K562 (cell line): ENCODE measurements around the gene ADGRG1.

Experiments used
- CBX8 ChIP-seq: fragments of 200-600 bp; sonication (generic); IDR thresholded peaks from 2 replicates; pipeline ENCODE4 v1.6.1; 2012; ENCODE audit warnings: borderline replicate concordance, mixed run types, low read depth, mild to moderate bottlenecking, moderate library complexity, mixed read lengths, low read length, control low read depth, inconsistent platforms; ENCODE audit not compliant: poor library complexity, severe bottlenecking; ENCODE audit errors: extremely low read depth
- ELF4 ChIP-seq: fragments of 450-650 bp; formaldehyde crosslinking; IDR thresholded peaks from 2 replicates; pipeline ENCODE4 v1.4.0; 2022; ENCODE audit warnings: missing genetic modification characterization
- ESRRA ChIP-seq: fragments of 450-650 bp; IDR thresholded peaks from 2 replicates; pipeline ENCODE4 v1.6.1; 2014; ENCODE audit warnings: low read depth, mild to moderate bottlenecking, moderate library complexity, borderline replicate concordance
- FOXK1 ChIP-seq: sonication (generic); formaldehyde crosslinking; IDR thresholded peaks from 2 replicates; pipeline ENCODE4 v1.8.0; 2022; ENCODE audit warnings: missing genetic modification reagents, mild to moderate bottlenecking, borderline replicate concordance
- IRF2 ChIP-seq: sonication (generic); formaldehyde crosslinking; IDR thresholded peaks from 2 replicates; pipeline ENCODE4 v1.8.1; 2022; ENCODE audit warnings: mild to moderate bottlenecking, missing genetic modification reagents
- JUNB ChIP-seq: fragments of 450-650 bp; formaldehyde crosslinking; conservative IDR thresholded peaks from 2 replicates; pipeline ENCODE4 v1.4.0; 2020; ENCODE audit warnings: mild to moderate bottlenecking
- NFIC ChIP-seq: fragments of 450-650 bp; IDR thresholded peaks from 2 replicates; pipeline ENCODE4 v1.6.1; 2017; ENCODE audit warnings: mild to moderate bottlenecking, inconsistent platforms
- TOE1 ChIP-seq, 2 experiments: fragments of 450-650 bp in 1 of 2; sonication (generic) in 1 of 2; formaldehyde crosslinking in 1 of 2; IDR thresholded peaks; 2 replicates each; pipeline versions ENCODE4 v1.7.1 to v1.8.0; 2016 to 2022; ENCODE audit warnings: borderline replicate concordance in 2 of 2, mild to moderate bottlenecking in 2 of 2, antibody characterized with exemption in 1 of 2, inconsistent platforms in 1 of 2, low read depth in 1 of 2, missing genetic modification reagents in 1 of 2, moderate library complexity in 1 of 2
- ZFP1 ChIP-seq: fragments of 450-650 bp; formaldehyde crosslinking; IDR thresholded peaks from 2 replicates; pipeline ENCODE4 v1.4.0; 2020; ENCODE audit warnings: mild to moderate bottlenecking, mixed read lengths
- ZNF551 ChIP-seq: fragments of 250-450 bp; sonication (Bioruptor Pico); IDR thresholded peaks from 2 replicates; pipeline ENCODE4 v1.5.0; 2021; ENCODE audit warnings: mild to moderate bottlenecking, moderate library complexity
- ZSCAN29 ChIP-seq: fragments of 450-650 bp; IDR thresholded peaks from 2 replicates; pipeline ENCODE4 v1.6.1; 2017
- TF ChIP-seq, protein P1 (sequence below): fragments of 450-650 bp; formaldehyde crosslinking; IDR thresholded peaks from 2 replicates; pipeline ENCODE4 v1.4.0; 2020; ENCODE audit warnings: mild to moderate bottlenecking, moderate library complexity
- TF ChIP-seq, protein P2 (sequence below): fragments of 250-450 bp; sonication (Bioruptor Pico); IDR thresholded peaks from 2 replicates; pipeline ENCODE4 v1.8.0; 2022; ENCODE audit warnings: moderate library complexity, mild to moderate bottlenecking, inconsistent platforms
- TF ChIP-seq, protein P3 (sequence below), 3 experiments: IDR thresholded peaks in 2 of 3; conservative IDR thresholded peaks in 1 of 3; 2 replicates each; pipeline ENCODE4 v1.5.1; 2011 to 2012; ENCODE audit warnings: low read length in 3 of 3, mild to moderate bottlenecking in 3 of 3, control low read depth in 2 of 3, improper control_type of control experiment in 1 of 3, inconsistent platforms in 1 of 3, low read depth in 1 of 3, mixed read lengths in 1 of 3, moderate library complexity in 1 of 3; ENCODE audit not compliant: insufficient read depth in 2 of 3

DNA sequence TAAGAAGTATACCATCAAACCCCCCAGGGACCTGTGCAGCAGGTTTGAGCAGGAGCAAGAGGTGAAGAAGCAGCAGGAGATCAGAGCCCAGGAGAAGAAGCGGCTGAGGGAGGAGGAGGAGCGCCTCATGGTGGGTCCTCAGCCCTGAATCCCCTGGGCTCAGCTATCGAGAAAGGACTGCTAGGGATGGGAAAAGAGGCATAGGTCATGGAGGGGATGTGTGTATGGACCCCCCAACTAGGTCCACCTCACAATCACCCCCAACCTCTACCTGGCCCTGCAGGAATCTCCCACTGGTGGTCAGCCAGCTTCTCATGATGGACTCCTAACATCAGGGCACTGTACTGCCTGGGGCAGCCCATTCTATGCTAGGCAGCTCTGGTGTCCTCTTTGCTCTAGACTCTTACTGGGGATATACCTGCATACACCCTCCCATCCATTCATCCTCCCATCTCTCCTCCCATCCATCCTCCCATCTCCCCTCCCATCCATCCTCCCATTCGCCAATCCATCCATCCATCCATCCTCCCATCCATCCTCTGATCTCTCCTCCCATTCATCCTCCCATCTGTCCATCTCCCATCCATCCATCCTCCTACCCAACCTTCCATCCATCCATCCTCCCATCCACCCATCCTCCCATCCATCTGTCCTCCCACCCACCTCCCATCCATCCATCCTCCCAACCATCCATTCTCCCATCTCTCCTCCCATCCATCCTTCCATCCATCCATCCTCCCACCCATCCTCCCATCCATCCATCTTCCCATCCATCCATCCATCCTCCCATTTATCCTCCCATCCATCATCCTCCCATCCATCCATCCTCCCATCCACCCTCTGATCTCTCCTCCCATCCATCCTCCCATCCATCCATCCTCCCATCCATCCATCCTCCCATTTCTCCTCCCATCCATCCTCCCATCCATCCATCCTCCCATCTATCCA lies 76.7 kb downstream of the ADGRG1 start:
- TF ChIP-seq ZSCAN29 (no peak), ZNF551 (CRISPR knock-in tag) (no peak), TOE1 (IDR thresholded peaks at IDR 0.05; ENCODE audit: borderline replicate concordance) (no peak), TOE1 (CRISPR knock-in tag; IDR thresholded peaks at IDR 0.05; ENCODE audit: borderline replicate concordance, low read depth) (no peak), ESRRA (no peak), NFIC (no peak), ZFP1 (no peak), ELF4 (CRISPR knock-in tag) (no peak), CBX8 (no peak), FOXK1 (no peak), JUNB (no peak), IRF2 (CRISPR knock-in tag) (no peak)
- TF ChIP-seq, protein P1, sequence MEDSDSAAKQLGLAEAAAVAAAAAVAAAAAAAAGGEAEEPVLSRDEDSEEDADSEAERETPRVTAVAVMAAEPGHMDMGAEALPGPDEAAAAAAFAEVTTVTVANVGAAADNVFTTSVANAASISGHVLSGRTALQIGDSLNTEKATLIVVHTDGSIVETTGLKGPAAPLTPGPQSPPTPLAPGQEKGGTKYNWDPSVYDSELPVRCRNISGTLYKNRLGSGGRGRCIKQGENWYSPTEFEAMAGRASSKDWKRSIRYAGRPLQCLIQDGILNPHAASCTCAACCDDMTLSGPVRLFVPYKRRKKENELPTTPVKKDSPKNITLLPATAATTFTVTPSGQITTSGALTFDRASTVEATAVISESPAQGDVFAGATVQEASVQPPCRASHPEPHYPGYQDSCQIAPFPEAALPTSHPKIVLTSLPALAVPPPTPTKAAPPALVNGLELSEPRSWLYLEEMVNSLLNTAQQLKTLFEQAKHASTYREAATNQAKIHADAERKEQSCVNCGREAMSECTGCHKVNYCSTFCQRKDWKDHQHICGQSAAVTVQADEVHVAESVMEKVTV: no peak
- TF ChIP-seq, protein P2, sequence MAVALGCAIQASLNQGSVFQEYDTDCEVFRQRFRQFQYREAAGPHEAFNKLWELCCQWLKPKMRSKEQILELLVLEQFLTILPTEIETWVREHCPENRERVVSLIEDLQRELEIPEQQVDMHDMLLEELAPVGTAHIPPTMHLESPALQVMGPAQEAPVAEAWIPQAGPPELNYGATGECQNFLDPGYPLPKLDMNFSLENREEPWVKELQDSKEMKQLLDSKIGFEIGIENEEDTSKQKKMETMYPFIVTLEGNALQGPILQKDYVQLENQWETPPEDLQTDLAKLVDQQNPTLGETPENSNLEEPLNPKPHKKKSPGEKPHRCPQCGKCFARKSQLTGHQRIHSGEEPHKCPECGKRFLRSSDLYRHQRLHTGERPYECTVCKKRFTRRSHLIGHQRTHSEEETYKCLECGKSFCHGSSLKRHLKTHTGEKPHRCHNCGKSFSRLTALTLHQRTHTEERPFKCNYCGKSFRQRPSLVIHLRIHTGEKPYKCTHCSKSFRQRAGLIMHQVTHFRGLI (CRISPR knock-in tag): no peak
- TF ChIP-seq, protein P3, sequence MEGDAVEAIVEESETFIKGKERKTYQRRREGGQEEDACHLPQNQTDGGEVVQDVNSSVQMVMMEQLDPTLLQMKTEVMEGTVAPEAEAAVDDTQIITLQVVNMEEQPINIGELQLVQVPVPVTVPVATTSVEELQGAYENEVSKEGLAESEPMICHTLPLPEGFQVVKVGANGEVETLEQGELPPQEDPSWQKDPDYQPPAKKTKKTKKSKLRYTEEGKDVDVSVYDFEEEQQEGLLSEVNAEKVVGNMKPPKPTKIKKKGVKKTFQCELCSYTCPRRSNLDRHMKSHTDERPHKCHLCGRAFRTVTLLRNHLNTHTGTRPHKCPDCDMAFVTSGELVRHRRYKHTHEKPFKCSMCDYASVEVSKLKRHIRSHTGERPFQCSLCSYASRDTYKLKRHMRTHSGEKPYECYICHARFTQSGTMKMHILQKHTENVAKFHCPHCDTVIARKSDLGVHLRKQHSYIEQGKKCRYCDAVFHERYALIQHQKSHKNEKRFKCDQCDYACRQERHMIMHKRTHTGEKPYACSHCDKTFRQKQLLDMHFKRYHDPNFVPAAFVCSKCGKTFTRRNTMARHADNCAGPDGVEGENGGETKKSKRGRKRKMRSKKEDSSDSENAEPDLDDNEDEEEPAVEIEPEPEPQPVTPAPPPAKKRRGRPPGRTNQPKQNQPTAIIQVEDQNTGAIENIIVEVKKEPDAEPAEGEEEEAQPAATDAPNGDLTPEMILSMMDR (IDR thresholded peaks at IDR 0.05 in 2 of 3, conservative IDR thresholded peaks at IDR 0.05 in 1 of 3; ENCODE audit: insufficient read depth in 2 of 3, low read depth in 1 of 3, low read length in 3 of 3): no peak
